ENCODE results near the gene STXBP5.

Gene STXBP5

DNA sequence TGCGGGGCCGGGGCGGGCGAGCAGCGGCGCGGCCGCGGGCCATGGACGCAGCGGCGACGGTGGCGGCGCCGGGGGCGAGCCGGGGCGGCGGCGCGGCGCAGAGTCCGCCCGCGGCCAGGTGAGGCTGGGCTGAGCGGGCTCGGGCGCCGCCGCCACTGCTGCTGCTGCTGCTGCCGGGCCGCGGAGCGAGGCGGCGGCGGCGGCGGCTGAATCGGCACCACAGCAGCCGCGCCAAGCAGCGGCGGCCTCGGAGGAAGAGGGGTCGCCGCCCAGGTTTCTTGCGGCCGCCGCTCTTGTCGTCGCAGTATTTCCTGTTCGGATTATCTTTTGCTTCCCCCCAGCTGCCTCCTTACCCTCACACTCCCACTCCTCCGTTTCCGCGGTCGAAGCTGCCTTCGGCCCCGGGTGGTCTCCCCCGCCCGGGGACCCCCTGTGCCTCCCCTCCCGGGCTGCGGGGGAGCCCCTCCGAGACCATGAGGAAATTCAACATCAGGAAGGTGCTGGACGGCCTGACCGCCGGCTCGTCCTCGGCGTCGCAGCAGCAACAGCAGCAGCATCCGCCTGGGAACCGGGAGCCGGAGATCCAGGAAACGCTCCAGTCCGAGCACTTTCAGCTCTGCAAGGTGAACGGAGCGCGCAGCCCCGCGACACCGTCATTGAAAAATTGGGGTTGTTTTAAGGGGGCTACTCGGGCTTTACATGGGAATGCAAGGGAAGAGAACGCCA, at the start of gene STXBP5:
STXBP5 (plus strand) TSS at position 358 of the 726 bp plus-strand sequence; CDS start at position 474, 116 bp downstream.
- DNase-seq (ENCODE audit: low spot score): peak; percentile 44

DNA sequence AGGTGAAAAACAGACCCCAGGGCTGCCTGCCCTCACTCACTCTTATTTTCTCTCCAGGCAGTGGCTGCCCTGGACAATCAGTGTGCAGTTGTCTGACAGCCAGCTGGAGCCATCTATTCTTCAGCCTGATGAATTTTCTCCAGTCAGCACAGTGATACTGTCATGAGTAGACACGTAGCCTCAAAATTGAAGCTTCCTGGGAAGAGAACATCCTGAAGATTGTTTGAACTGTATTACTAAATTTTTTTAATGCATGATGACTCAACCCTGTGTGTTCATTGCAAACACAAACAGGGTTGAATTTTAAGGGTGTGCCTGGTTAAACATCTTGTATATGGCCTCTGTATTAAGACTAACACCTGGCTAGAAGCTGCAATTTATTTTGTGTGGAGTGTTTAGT, 49.8 kb upstream of the STXBP5 start:
- peak; percentile 64 for DNase-seq (ENCODE audit: low spot score)

DNA sequence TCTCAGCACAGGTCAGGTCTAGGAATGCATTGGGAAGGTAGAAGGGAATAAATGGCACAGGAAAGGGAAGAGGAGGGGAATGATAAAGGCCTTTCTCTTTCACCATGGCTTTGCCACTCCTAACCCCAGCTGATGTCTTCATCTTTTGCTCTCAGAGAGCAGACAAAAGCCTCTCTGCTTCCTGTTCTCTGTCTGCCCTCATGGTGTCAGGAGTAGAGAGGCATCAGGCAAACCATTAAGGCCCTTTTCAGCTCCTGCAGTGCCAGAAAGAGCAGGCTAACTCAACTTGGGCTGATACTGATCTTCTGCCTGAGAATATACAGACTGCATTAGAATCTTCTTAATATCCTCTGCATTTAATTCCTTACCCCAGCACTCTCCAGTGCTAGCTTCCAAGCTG, 48.0 kb upstream of the STXBP5 start:
- no peak for DNase-seq (ENCODE audit: low spot score)

DNA sequence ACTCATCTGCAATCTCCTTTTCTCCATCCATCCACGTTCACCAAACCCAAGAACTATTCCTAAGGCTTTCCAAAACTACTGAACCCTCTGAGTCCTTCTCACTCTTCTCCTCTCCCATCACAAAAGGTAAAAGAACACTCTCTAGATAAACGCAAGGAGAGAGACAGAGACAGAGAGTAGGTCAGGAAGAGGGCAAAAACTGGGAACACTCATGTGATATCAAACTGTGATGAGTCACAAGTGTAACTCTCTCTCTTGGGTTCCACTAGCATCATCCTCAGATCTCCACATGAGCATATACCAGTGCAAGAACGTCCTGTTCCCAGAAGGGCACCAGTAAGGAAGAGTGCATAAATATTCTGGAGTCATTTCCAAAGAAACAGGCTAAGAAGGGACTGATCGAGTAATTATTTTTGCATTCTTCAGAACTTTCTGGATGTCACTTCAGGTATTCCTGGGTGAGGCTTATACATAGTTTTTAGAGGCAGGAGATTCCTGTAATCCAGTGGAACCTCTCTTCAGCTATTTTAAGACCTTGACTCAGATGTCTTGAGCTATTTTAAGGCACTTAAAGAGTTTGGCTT, 47.3 kb upstream of the STXBP5 start:
- no peak for DNase-seq (ENCODE audit: low spot score)

DNA sequence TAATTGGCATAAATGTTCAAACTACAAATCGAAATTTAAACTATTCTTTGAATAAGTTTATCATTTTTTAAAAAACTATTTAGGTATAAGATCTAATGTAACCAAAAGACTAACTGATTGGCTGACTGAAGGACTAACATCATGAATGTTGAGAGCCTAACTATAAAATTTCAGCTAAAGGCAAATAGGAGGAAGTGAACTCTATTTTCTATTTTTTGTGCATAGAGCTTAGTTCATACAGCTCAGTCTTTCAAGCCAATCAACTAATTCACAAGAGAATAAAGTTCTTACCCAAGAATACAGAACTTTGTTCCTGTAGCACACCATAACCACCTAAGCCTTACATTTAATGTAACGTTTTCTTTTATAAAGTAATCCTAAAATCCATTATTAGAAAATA, 46.3 kb upstream of the STXBP5 start:
- no peak for DNase-seq (ENCODE audit: low spot score)

DNA sequence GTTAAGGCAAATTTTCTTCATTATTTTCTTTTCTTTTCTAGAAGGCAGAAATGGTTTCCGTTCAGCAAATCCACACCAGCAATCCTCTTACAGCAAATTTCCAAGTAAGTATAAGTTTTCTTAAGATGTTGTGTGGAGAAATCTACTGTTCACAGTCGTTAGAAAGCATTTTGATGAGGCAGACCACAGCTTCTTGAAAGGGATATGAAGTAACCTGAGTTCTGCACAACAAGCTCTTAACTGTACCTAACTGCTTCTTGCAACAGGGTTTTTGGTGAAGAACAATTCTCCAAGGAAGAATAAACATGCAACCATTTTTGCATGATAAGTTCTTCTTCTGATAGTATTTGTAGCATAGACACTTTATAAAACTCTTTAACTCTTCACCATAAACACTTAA, 45.3 kb upstream of the STXBP5 start:
- no peak for DNase-seq (ENCODE audit: low spot score)

DNA sequence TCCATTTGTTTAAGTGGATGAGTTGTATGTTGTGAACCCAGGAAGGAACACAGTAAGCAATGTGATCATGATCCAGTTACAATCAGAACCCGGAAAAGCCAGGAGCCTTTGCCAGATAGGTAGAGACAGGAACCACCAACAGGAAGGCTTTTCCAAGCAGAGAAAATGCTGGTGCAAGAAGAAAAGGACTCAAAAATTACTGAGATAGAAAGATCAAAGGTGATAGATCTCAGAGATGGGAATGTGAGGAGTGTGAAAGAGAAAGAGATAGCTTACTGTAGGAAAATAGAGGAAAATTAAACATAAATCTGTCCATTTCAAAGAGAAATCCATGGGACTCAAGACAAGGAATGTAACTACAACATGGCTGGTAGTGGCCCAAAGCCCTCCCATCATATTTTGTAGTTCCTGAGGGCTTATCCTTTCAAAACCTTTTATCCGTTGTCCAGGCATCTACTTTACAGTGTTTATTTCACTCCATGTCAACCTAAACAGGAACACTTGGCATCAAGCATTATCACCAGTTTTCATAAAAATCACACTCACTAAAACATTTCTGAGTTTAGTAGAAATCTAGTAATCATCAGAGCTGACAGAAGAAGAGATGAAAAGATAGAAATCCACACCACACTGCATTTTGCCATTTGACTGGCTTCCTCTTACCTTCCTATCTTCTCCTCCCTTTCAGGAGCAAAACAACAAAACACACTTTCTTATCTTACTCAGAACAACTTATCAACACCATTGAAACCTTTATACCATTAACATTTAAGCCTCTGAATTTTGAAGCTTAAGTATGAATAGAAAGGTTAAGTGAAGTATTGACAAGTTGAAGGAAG, 44.5 kb upstream of the STXBP5 start:
- DNase-seq (ENCODE audit: low spot score): no peak

DNA sequence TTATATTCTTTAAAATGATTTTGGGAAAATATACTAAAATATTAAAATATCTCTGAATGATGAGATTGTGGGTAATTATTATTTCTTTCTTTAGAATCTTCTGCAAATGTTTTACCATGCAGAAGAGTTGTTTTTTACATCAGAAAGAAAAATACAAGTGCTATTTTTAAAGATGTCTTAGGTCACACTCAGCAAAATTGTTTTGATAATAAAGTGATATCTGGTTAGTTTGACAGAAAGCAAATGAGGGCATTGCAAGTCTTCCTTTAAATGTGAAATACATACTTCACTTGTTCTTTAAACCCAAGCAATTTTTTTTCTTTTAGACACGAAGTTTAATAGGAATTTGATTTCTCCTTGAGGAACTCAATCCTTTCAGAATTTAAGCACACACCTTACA, 43.6 kb upstream of the STXBP5 start:
- DNase-seq (ENCODE audit: low spot score): no peak

DNA sequence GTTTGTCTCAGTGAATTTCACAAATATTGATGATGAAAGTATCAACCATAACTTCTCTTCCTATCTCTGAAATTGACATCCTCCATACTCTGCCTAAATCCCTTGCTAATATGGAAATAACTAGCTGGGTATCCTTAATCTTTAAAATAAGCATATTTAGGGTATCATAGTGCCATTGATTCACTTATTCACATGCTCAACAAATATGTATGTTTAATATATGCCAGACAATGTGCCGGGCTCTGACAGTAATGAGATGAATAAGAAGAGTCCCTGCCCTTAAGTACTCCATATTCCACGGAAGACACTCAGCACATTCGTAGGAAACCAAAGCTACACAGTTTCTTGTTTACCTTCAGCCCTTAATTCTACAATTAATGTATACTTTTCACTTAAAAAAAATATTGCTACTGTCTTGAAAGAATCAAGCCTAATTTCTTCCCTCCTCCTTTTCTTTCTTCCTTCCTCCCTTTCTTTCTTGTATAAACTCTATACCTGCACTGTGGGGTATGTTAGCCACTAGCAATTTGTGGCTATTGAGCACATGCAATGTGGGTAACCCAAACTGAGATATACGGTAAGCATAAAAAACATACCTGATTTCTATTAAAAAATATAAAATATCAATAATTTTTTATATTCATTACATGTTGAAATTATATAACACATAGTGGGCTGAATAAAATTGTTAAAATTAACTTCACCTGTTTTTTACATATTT, 42.8 kb upstream of the STXBP5 start:
- no peak for DNase-seq (ENCODE audit: low spot score)

DNA sequence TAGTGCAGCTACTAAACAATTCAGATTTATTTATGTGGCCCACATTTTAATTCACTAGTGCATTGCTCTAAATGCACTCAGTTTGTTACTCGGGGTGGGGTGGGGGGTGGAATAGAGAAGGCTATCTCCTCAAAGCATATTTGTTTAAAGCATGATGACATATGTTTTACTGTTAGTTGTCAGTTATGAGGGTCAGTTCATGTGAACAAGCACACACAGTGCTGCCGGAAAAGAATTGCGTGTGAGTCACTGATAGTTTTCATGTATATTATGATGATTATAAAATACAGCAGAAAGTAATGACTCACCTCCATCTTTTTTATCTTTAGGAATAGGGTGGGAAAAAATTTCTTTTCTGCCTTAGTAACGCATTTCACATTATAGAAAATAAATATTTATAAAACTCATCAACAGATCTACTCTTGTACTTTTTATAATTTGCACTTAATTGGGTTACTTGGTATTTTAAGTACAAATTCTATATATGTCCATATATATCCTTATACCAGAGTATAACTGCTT, 42.2 kb upstream of the STXBP5 start:
- peak; percentile 22 for DNase-seq (ENCODE audit: low spot score)

DNA sequence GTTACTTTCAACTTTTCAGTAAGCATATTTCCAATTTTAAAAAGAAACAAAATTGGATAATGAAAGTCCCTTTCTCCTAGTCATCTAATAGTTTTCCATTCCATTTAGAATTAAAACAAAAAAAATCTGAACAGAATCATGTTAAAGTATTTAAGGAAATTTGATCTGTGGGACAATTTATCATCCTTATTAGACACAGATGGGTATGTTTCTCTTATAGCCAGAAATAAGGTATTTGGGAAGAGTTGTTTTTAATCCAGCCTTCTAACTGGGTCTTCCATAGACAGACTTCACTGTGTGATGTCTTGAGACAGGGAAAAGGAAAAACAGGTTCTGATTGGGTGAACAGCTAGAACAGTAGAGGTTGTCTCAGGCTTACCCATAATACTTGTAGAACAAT, 39.5 kb upstream of the STXBP5 start:
- DNase-seq (ENCODE audit: low spot score): no peak

DNA sequence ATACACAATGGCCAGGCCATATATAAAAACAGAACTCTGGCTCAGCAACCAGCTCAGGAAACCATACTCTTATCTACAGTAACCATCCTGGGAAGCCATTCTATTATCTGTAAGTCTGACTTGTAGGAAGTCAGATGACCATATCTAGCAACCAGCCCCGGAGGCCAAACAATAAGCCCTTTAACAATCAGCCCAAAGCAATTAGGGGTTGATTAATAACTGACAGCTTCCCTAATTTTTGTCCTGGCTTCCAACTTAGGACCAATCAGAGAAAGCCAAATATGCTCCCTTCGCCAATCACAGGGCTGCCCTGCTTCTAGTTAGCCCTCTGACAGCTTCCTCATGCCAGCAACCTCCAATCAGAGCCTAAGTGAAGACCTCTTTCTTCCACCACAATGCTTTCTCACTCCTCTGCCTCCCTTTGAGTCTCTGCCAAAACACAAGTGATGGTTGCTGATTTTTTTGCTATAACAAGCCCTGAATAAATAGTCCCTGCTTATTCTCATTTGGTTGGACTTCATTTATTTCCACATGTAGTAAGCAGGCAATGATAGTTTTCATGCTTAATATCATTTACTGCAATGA, 37.8 kb upstream of the STXBP5 start:
- no peak for DNase-seq (ENCODE audit: low spot score)

DNA sequence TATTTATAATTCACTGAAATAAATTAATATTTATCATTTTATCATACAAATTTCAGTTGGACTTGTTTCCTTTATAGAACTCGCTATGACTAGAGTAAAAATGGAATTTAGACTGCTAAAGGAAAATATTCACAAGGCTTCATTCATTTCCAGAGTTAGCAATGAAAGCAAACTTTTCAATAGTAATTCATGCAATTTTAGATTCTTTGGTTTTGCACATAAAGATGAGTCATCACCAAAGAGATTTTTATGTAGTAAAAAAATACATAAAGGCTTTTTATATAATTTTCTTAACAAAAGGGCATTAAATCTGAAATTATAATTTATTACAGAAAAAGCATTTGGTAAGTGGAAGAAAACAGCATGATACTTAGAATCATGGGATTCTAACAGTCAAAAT, 37.2 kb upstream of the STXBP5 start:
- DNase-seq (ENCODE audit: low spot score): no peak

DNA sequence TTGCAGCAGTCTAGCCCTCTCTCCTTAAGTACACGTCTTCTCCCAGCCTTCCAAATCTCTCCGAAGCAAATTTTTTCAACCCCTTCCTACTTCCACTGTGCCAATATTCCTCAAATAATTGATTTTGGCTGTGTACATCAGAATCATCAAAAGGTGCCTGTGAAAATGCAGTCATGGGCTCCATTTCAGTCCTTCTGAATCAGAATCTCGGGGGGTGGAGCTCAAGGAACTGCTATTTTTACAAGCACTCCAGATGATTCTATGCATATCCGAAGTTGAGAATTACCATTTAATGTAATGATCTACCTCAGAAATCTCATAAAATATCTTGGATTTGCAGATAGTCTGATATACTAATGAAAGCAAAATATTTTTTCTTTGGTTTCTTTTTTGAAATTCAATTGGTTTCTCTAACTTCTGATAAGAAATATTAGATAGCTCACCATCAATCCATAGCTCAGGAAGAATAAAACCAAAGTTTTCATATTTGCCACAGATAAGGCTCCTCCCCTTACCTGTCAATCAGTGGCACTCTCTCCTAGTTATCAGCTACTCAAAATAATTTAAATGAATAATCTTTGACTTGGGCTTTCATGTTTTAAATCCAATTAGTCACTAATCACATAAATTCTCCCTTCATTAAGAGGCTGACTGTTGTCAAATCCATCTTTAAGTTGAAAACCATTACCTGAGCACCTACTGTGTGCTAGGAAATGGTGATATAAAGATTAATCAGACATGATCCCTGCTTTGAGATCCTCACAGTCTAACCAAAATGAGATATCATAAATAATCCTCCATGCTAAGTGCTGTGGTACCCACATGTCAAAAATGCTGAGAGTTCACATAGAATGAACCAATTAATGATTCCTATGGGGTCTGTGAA, 36.4 kb upstream of the STXBP5 start:
- no peak for DNase-seq (ENCODE audit: low spot score)

DNA sequence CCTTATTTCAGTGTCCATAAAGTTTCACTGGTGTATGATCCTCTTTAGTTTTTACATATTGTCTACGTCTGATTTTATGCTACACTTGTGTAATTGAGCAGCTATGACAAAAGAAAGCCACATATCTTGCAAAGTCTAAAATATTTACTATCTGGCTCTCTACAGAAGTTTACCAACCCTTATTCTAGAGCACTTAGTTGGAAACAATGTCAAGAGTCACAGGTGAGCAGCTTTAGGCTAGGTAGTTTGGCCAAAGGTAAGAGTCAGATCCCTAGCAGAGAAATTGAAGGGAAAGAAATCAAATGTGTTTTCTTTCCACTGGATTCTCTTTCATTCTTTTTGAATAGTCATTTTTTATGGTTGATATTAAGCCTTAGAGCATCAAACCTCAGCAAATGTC, 34.7 kb upstream of the STXBP5 start:
- no peak for DNase-seq (ENCODE audit: low spot score)

DNA sequence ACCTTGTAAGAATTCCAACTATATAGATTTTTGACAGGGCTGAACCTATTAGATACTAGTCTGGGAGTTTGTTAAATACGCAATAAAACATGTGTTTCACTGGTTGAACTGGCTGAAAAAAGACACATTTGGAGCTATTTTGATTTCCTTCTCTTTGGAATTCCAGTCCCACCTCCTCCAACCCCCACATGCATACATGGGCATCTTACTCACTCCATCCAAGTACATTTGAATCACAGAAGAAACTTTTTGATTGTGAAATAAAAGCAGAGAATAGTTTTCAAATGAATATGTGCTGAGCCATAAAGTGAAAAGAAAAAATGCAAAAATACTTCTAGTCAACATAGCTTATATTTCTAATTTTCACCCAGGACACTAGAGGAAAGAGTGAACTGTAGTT, 33.9 kb upstream of the STXBP5 start:
- no peak for DNase-seq (ENCODE audit: low spot score)

DNA sequence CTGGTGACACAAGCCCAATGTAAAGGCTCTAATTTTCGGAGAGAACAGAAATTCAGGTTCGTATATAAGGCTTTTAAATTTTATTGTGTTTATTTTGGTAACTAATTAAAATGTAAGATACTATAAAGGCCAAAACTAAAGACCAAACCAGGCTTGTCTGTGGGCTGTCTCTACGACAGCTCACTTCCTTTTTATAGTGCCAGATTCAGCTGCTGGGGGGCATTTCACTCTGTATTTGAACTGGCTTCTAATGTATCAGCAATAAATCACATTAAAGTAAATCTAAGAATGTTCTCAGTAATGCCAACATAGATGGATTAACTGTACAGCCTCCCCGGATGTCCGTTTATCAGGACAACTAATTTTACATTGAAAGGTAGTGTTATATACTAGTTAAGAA, 31.1 kb upstream of the STXBP5 start:
- no peak for DNase-seq (ENCODE audit: low spot score)

DNA sequence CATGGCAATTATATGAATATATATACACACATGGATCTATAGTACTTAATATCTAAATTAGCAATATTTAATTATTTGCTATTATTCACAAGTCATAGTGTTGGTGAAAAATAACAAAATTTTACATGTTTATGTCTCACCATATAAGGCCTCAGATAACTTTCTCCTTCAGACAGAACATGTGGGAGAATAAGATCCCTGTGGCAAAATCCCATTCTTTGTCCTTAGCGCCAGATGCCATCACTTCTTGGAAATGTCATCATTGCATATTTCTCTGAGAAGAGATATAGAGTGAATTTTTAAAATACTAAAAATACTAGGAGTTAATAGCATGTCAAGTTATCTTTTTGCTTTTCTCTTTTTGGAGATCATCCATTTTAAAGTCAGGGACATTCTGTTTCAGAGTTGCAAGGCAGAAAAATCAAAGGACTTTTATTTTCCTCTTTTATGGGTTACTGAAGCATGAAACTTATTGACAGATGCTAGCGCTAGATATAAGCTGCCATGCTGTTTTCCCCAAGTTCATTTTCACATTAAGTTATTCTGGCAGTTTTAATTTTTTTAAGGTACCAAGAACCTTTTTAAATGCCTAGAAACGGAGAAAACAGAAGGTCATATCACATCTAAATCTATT, 30.4 kb upstream of the STXBP5 start:
- no peak for DNase-seq (ENCODE audit: low spot score)

DNA sequence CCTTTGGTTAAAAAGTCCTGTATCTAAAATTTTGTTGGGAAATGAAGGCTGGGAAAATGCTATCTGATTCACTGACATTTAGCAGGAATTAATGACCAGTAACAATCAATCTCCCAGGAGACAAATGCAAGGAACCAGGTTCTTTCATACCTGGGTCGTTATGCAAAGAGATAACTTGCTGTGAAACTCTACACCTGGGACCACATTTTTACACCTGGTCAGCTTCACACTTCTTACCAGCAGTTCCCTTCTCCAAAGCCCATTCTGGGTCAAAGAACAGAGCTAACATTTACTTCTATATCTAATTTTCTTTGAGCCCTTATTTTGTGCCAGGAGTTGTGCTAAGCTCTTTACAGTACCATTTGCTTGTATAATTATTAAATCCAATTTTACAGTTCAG, 27.4 kb upstream of the STXBP5 start:
- DNase-seq (ENCODE audit: low spot score): no peak

DNA sequence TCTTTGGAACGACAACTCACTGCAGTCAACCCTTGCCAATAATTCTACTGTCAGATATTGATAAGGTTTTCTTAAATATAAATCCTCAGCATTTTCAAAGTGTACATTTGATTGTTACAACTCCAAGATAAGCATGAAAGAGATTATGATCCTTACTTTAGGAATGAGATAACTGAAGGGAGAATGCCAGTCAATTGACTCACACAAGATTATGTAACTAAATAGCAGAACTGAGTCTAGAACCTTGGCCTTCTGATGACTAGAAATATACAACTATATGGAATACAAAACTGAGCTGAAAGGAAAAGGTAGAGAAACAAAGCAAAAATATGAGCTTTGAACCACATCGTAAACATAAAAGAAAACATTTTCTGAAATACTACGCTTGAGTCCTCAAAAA, 26.9 kb upstream of the STXBP5 start:
- DNase-seq (ENCODE audit: low spot score): no peak

All from LoVo (cell line).